Choroid plexus epithelial cell (primary cell): ENCODE results near the gene BCR.

Experiments used
- DNase-seq: peaks from one replicate; pipeline ENCODE4 v3.0.0-alpha.2; 2010; ENCODE audit warnings: low read depth
- H3K4me3 ChIP-seq: 2 replicates; pipeline ENCODE4 v1.5.1; 2011; ENCODE audit warnings: low read depth, mild to moderate bottlenecking, control low read depth, low read length, moderate library complexity
- TF ChIP-seq, protein P1 (sequence below): conservative IDR thresholded peaks from 2 replicates; pipeline ENCODE4 v1.5.1; 2011; ENCODE audit warnings: low read depth, mild to moderate bottlenecking, control low read depth, inconsistent platforms, low read length, moderate library complexity

Gene BCR

DNA sequence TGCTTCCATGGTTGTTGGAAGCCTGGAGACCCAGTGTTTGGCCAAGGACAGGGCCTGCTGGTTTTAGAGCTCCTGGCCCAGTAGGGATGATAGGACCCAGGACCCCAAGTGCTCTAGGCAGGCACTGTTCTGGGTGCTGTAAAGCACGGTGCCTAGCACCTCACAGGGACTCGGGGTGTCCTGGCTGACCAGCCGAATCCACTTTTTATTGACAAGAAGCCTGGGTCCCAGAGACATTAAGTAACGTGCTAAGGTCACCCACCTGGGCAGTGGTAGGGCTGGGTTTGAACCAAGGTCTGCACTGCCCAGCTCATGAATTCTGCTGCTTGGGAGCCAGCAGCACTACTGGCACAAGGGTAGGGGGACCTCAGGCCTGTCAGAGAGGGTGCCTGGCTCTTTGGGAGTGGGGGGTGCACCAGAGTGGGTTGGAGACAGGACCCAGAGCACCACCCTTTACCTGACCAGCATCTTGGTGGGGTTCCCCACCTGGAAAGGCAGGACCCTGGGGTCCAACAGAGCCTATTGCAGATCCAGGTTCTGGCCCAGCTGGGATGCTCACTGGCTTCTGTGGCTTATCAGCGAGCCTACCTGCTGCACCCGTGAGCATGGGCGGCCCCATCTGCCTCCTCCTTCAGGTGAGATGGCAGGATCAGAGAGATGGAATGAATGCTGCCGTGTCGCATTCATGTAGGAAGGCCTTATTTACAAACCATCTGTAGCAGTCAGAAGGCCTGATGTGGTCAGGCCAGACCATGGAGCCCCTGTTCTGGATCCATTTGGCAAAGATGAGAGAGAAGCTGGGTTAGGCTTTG, 52.0 kb downstream of the BCR start:
- TF ChIP-seq, protein P1, sequence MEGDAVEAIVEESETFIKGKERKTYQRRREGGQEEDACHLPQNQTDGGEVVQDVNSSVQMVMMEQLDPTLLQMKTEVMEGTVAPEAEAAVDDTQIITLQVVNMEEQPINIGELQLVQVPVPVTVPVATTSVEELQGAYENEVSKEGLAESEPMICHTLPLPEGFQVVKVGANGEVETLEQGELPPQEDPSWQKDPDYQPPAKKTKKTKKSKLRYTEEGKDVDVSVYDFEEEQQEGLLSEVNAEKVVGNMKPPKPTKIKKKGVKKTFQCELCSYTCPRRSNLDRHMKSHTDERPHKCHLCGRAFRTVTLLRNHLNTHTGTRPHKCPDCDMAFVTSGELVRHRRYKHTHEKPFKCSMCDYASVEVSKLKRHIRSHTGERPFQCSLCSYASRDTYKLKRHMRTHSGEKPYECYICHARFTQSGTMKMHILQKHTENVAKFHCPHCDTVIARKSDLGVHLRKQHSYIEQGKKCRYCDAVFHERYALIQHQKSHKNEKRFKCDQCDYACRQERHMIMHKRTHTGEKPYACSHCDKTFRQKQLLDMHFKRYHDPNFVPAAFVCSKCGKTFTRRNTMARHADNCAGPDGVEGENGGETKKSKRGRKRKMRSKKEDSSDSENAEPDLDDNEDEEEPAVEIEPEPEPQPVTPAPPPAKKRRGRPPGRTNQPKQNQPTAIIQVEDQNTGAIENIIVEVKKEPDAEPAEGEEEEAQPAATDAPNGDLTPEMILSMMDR: no peak
- DNase-seq: no peak
- H3K4me3 ChIP-seq: no peak overlapping the region

DNA sequence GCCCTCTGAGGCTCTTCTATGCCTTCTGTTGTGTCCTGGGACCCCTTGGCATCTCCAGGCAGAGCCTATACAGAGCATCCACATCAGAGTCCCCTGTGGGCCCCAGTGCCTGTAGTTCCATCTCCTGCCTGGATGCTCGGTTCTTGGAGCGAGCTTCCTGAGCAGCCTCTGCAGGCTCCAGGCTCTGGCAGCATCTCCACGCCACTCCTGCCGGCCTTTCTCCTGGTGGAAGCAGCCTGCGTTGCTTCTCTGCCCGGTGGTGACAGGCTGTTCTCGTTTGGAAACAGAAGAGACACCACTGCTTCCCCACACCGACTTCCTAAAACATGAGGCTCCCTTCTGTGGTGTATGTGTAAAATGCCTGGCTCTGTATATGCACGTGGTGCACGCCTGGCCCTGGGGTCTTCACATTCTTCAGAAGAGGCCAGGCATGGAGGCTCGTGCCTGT, 52.8 kb downstream of the BCR start:
- peak; percentile 39 for DNase-seq
- H3K4me3 ChIP-seq: no peak overlapping the region
- TF ChIP-seq, protein P1: peak; percentile 9

DNA sequence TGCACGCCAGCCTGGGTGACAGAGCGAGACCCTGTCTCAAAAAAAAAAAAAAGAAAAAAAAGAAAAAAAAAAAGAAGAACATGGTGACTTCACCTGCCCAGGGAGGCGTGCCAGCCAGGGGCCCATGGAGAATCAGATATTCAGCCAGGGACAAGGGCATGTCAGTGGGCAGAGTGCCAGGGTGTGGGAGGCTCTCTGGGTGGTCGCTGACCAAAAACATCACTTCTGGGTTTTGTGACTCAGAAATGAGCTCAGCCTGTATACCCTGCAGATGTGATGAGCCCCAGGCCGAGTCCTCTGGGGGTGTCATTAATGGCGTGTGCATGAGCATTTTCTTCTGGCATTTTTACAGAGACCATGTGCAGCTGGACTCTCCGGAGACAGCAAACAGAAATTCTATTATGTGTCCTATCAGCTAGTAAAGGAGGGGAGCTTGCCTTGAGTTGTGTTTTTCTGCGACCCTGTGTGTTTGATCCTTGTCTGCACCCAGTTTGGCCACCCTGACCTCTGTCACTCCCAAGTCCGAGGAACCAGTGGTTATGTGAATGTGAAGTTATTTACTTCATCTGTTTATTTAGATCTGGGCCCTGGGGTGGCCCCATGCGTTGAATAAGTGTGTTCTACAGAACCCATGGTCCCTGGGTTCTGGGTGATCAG, 53.6 kb downstream of the BCR start:
- DNase-seq: peak; percentile 46
- TF ChIP-seq, protein P1: no peak
- H3K4me3 ChIP-seq: no peak overlapping the region

DNA sequence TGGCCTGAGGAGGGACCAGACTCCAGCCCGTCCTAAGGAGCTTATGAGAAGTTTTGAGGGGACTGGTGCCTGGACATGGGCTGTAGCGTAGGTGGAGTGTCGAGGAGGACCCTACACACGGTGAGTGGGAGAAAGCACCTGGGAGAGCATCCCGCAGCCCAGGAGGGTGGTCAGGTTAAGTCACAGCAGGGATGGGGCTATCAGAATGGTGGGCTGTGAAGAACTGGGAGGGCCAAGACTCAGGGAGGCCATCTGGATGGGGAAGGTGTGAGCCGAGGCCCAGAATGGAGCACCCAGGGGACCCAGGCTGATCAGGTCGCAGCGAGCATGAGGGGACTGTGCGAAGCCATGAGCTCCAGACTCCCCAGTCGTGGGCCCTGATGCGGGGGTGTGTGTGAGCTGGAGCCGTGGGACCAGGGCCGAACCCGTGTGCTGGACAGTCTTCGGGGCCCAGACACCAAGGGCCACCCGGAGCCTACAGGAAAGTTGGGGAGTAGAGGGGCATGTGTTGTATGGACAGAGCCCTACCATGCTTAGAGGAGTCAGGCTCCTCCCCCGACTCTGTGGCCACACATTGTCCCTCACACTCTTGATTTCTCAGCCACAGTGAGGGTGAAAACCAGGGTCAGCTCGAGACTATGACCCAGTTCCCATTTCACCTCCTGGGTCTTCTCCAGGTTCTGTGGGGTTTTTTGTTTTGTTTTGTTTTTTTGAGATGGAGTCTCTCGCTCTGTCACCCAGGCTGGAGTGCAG, 54.3 kb downstream of the BCR start:
- no peak overlapping the region for H3K4me3 ChIP-seq
- TF ChIP-seq, protein P1: no peak
- DNase-seq: no peak

DNA sequence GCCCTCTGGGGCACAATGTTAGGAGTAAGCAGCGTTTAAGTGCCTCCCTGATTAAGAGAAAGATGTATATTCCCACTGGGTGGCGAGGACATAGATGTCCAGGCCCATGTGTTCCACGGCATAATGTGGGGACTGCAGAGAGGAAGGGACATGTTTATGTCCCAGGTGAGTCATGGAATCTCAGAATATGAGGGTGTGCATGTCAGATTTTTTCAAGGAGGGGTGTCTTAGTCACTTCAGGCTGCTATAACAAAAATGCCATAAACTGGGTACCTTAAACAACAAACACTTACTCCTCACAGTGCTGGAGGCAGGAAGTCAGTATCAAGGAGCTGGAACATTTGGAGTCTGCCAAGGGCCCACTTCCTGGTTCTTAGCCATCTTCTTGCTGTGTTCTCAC, 55.1 kb downstream of the BCR start:
- no peak overlapping the region for H3K4me3 ChIP-seq
- TF ChIP-seq, protein P1: no peak
- DNase-seq: no peak

DNA sequence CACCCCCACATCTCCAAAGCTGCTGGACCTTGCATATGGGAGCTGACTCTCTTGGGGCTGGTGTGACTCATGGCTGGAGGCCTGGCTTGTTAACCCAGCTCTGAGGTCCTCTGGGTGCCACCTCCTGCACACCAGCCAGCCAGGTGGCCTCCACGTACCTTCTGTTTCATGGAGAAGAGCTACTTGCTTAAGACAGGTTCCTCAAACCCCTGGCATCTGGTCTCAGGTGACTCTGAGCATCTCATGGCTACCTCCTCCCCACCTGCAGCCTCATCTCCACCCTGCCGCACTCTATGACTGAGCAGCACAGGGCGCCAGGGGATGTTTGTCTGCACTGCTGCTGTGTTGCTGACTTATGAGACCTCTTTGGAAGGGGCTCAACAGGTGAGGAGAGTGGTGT, 55.7 kb downstream of the BCR start:
- TF ChIP-seq, protein P1: no peak
- no peak for DNase-seq
- H3K4me3 ChIP-seq: no peak overlapping the region
